Measurements from ENCODE around the gene SIX1.

The SIX1 gene

DNA sequence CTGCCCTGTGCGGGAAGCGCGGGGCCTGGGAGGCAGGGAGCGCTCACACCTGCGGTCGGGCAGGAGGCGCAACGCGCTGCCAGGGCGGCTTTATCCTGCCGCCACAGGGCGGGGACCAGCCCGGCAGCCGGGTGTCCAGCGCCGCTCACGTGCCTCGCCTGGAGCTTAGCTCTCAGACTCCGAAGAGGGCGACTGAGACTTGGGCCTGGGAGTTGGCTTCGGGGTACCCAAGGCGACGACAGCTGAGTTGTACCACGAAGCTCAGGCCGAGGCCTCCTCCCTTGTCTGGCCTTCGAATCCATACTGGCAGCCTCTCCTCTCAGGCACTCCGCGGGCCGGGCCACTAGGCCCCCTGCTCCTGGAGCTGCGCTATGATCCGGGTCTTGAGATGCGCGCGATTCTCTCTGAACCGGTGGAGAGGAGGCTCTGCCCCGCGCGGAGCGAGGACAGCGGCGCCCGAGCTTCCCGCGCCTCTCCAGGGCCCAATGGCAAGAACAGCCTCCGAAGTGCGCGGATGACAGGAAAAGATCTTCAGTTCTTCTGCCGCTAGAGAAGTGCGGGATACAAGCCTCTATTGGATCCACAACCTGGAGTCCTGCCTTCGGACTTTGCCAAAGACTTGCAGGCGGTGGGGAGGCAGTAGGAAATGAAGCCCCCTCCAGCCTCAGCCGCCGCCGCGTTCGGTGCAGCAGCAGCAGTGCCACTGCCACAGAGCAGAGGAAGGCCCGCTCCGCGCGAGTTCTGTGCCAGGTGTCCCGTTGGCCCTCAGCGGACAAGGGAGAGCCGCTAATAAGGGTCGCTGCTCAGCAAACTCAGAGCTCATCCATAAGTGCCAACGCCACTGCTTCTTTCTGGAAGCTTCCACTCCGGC lies 6.8 kb downstream of the SIX1 start:
- DNase-seq (ENCODE audit: low spot score): no peak

DNA sequence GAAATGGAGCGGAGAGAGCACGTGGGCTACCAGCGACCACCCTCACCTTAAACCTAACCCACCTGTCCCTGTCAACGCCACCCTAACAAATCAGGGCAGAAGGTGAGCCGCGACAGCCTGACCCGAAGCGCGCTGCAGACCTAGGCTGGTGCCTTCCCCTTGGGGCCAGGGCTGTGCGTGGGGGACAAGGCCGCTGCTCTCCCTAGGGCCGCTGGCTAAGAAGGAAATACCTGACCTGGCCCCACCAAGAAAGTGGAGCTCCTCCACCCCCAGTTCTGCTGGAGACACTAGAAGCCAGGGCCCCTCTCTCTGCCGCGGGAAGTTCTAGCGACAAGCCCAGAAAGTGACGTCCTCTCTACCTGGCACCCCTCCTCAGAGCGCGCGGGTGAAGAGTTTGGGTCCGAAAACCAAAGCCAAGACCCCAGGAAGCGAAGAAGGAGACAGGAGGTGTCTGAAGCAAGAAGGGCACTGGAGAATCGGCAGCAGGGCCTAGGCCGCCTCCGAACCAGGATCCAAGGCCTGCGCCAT lies 7.5 kb downstream of the SIX1 start:
- no peak for DNase-seq (ENCODE audit: low spot score)

DNA sequence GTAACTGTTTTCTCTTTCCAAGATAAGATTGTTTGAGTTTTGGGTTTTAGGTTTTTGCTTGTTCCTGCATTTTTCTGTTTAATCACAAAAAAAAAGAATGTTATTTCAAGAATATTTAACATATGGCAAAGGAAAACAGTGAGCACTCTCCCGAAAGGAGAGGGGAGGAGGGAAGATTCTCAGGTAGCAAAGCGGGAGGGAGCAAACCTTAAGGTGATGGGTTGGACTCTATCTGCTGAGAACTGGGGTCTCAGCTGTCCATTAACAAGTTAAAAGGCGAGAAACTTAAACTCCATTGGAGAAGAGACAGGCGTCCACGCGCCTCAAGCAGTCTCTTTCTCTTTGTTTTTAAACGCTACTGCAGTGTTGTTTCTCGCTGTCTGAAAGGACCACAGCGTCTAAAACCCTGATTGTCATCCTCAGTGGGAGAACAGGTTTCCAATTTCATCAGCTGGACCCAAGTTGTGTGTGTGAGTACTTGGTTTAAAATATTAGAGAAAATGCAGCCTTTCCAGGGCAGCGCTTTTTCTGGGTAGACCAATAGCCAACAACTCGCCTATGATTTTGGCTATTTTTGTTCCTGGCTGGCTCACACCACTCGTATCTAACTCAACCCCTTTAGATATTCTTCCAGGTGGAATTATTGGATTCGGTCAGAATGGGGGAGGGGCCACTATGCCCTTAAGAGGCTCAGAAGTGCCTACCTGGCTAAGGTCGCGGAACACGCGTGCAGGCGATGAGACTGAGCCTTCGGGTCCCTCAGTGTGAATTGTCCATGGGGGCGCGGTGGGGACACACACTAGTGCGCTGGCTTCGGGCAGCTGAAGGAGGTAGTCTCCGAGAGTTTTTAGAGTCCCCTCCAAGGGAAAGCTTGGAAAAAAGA lies 8.2 kb downstream of the SIX1 start:
- DNase-seq (ENCODE audit: low spot score): no peak

DNA sequence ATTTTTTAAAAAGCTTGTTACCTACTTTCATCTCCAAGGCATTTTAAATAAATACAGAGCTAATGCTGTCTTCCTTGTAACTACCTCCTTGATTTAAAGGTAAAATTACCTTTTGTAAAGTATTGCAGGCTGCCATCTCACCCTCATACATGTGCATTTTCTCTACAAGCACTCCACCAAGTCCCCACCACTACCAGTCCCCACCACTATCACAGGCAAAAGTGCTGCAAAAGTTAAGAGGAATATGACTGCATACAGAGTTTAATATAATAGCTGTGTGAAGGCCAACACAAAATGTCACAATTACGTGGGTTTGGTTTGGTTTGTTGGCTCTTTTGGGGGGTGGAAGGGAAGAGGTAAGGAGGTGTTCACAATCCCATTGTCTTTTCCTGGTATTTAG lies 9.6 kb downstream of the SIX1 start:
- no peak for DNase-seq (ENCODE audit: low spot score)

DNA sequence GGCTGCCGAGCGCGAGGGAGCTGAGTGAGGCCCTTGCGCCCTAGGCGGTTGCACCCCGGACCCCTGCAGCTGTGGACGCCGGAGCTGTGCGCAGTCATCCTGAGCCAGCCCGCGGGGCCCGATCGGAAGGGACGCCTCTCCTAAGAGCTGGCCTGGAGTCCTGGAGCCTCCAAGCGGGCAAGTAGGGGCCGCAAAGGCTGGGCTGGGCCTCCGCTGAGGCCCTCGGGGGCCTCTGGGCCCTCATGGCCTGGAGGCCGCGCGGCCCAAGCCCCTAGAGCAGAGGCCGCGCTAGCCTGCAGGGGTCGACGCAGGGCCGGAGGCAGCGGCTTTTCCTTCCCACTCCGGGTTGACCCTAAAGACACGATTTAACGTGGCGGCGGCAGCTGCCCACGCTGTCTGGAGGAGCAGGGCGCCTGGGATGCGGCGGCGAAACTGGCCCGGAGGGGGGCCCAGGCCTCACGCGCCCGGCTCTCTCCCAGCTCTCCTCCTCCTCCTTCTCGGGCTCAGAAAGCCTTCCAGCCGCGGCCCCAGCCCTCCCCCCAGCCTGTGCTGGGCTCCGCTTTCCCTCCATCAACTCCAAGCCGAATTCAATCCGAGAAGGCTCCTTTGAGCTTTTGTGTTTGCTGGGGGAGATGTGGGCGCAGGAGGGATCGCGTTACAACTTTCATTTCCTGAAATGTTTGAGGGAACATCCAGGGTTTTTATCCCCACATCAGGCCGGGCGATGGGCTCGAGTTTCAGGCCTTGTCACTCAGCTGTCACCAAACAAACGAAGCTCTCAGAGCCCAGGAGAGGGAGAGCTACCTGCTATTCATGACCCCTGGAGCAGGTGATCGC lies 11.6 kb downstream of the SIX1 start:
- no peak for DNase-seq (ENCODE audit: low spot score)

DNA sequence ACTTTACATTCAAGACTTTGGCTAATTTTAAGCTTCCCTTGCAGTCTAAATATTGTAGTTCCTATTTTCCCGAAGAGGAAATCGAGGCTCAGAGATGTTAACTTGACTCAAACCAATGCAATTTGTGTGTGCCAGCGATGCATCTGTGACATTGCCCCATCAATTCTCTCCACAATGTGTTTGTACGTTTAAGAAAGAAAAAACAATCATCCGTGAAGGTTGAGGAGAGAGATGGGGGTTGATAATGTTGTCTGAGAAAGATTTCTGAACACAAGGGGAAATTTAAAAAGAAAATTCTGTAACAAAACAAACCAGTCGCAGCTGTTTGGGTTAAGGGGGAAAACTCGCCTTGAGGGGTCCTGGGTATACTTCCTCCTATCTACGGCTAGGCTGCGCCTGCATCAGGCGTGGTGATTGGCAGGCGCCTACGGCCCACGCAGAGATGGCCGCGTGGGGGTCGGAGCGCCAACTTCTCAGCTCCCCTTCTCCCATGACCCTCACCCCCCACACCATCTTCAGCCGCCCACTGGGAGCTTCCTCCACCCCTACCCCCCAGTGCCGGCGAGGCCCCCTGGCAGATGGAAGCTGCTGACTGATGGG lies 12.3 kb downstream of the SIX1 start:
- no peak for DNase-seq (ENCODE audit: low spot score)

DNA sequence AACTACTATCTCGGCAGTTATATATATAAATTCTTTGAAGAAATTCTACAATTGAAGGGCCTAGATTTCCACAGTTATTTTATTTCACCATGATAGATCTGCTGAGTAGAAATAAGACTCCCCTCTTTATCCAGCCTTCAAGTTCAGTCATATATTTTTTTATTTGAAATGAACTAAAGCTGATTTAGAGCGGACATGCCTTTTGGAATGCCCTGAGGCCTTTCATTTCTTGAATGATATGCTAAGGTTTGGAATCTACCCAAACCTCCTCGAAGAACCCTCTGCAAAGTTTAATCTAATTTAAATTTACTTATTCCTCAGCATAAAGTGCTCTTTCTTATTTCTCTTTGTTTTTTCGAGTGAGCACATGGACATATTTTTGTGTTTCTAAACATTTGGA lies 15.1 kb downstream of the SIX1 start:
- no peak for DNase-seq (ENCODE audit: low spot score)

DNA sequence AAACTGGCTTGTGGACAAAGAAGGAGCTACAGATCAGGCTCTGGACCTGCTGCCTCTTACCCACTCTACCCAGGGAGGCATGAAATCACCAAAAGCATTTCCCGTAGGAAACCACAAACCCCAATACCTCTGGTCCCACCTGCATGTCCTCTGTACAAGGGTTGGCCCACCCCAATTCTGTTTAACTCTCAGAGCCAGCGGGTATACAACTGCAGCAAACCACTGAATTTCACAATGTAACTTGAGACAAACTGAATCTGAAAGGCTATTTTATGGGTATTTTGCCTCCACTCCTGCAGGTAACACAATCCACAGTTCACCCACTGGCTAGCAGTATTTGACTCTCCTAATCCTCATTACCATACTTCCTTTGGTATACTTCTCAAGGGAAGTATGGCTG lies 16.5 kb downstream of the SIX1 start:
- no peak for DNase-seq (ENCODE audit: low spot score)

DNA sequence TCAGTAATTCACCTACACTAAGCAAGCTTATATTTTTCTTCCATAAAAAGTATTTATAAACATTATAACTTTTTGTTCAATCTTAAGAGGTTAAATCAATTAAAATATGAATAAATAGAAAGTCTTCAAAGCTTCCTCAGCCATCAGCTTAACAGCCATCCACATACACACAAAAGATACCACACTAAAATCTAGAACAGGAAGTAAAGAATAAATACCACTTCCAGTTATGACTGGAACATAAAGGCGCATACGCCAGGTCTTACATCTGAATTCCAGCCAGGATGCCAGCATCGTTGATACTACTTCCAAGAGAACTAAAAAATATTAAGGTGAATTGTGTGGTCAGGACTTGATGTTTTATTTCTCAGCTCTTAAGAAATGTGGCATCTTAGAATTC lies 17.0 kb downstream of the SIX1 start:
- DNase-seq (ENCODE audit: low spot score): no peak

DNA sequence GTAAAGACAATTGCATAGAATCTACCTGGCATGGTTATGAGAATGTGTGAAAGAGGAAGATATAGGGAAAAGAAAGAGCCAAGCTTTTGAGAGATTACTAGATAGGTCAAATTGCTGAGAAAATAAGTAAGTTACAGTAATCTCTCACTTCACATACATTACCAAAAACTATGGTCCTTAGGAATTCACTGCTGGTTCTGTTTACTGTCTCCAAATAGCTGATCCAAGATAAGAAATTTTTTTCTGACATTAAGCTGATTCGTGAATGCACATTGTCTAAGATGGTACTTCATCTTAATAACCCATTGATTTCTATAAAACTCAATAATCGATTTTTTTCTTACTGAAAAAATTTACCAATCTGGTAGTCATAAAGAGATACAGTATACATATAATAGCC lies 17.4 kb downstream of the SIX1 start:
- no peak for DNase-seq (ENCODE audit: low spot score)

DNA sequence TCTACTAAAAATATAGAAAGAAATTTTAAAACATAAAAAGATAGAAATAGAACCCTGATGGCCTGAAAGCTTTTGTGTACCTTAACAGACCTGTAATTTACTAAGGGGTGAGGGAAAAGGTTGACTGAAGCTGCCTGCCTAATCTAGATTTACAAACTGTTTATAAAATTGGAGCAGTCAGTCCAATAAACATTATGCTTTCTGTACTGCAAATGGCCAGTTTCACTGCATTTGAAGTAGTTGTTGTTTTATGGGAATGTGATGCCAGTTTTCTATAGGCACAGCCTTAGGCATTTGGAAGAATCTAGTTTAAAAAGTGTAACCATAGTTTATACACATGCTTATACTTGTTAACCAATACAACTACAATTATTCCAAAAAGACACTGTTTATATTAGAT lies 19.1 kb downstream of the SIX1 start:
- no peak for DNase-seq (ENCODE audit: low spot score)

DNA sequence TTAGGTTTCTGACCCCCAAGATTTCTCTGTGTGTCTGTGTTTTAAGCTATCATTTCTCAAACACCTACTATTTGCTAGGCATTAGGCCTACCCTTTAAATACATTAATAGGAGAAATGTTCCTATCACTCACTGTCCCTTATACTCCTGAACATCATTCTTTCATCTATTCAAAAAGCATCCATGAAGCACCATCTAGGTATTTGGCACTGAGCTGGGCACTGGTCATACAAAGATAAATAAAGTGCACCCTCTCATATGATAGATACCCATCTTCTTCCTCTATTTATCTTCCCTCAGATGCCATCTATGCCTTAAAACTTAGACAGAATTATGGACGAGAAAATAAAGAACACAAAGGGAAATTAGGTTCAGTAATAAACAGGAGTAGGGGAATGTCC lies 20.4 kb downstream of the SIX1 start:
- no peak for DNase-seq (ENCODE audit: low spot score)

DNA sequence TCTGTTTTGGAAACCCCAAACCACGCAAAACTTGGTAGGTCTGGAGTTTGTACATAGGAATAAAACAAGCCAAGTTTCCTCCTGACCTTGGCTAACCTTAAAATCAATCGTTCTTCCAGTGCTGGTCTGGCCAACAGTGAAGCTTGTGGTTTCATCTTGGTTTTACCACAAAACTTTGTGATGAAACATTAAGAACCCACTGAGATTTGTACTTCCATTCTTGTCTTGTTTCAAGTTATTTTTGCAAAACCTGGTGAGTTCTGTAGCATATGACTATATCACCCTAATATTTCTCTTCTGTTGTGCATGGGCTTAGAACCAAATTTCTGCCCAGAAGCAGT lies 26.4 kb downstream of the SIX1 start:
- DNase-seq (ENCODE audit: low spot score): no peak

DNA sequence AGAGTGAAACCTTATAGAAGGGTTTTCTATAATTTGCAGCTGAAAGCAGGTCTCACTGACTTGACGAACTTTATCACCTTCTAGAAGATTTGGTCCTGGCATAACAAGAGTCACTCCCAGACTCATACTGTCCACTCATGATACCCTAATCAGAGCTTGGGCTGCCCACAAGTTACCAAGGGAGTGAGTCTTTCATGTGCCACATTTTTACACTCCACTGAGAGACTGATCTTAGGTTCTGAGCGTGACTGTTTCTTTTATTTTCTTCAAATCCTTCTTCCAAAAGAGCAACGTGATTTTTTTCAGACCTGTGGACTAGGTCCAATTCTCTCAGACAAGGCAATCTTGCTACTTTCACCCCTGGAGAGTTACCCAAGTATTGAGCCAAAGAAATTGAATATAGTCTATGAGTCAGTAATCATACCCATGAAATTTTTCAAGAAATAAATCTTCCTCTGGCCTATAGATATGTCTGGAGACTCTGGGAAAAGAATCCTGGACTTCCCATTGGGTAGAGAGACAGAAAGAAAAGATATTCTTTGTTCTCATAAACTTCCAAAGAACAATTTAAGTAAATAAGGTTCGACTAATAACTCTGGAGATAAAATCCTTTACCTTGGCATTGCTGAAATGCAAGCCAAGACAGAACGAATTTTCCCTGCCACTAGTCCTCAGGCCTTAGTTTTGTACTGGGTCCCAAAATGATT lies 26.9 kb downstream of the SIX1 start:
- DNase-seq (ENCODE audit: low spot score): no peak

DNA sequence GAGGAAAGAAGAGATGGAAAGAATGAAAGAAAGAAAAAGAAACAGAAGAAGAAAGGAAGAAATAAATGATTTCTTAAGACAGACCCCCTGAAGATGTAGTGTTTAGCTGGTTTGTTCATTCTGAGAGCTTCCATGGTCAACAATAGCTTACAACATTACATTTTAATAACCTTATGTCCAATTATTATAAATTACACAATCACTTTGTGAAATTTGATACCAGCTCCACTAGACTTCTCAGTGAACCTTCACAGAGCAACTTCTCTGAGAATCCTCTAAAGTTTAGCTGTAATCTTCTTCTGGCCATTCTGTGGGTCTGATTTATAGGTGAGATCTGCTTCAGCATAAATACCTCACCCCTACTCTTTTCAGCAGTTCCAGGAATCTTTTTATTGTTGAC lies 27.9 kb downstream of the SIX1 start:
- DNase-seq (ENCODE audit: low spot score): no peak

DNA sequence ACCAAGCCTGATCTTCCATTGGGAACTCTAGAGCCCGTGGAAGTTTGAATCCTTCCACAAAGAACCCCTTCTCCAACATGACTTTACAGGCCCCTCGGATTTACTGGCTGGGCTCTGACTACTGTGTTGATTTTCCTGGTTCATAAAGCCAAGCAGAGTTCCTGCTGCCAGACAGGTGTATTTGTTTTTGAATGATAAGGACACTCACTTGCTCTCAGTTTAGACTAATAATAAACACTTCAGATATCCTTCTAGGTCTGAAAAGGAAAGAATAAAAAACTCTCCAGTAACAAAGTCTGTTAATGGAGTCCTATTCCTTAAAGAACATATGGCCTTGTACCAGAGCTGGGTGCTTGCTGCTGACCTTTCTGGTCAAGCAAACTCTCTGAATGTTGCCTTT lies 31.0 kb downstream of the SIX1 start:
- no peak for DNase-seq (ENCODE audit: low spot score)

DNA sequence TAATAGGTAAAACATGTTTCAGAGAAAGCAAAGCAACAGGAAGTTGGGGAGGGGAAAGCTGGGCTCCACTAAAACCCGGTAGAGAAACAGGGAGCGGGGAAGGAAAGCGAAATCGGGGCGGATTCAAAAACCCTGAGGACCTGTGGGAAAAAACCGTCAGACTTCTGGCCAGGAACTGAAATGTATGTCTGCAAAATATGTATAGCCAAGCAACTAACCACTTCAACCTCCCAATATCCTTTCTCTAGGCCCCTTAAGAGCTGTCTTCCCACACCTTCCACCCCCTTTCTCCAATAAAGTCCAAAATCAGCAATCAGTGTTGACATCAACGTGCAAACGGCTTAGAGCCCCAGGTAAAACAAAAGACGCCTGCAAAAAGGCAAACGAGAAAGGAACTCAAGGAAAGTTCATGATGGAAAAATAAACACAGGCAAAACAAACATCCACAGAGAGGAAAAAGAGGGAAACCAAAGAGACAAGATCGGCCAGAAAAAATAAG lies 32.8 kb downstream of the SIX1 start:
- DNase-seq (ENCODE audit: low spot score): no peak

DNA sequence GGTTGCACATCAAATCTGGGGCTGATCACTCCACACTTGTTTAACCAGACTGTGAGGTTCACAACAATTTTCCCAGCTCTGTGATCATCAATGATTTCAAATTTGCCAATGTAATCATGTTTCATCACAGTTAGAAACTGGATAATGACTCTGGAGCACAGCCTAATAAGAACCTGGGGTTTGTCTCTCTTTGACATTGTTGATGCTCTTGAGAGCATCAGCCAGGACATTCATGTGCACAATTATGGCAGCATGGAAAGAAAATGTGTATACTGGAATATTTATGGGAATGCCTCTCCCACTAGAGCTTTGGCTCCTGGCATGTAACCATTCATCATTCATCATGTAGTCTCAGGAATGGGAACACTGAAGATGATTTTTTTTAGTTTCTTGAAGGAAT lies 47.0 kb downstream of the SIX1 start:
- no peak for DNase-seq (ENCODE audit: low spot score)

DNA sequence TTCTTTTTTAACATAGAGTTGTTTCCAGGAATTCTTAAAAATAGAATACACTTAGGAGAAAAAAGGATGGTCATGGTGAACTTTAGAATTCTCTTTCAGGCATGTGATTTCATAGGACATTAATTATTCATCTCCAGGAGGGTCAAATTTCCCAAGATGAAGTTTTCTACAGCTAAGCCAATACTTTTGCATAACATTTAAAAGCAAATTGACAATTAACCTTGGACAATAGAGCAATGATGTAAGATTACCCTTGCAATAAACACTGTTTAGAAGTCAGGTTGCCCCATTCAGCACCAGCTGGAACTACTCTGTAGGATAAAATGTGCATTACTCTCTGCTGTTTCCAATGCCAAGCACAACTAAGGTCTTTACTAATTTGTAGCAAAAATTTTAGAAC lies 49.5 kb downstream of the SIX1 start:
- DNase-seq (ENCODE audit: low spot score): no peak

DNA sequence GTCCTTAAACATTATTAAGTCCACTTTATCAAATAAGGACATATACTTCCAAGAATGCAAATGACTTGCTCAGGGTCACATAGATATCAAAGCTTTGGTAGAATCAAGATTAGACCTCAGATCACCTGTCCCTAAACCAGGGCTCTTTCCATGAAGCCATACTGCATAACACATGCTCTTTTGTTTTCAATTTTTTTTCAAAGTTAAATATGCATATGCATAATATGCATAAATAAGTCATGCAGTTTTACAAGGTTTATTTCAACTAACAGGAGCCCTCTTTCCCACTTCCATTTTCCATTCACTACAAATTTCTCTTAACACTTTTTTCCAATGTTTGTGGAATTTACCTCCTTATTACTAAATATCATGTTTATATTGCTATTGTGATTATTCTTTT lies 53.1 kb downstream of the SIX1 start:
- no peak for DNase-seq (ENCODE audit: low spot score)

DNA sequence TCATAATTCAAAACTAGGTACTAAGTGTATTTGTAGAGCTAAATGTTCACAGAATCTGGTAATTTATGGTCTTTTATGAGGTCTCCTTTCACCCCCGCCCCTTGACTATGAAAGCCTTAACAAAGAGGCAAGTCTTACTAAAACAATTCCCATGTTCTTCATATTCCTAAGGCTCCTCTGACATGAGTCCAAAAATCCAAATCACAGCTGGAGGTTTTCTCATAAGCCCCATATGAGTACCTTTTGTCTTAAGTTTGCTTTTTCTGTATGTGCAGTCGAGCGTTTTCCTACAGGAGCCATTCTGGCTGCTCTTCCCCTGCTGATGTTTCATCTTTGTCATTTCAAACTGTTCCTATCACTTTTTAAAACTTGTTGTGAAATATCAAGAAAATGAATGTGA lies 55.2 kb downstream of the SIX1 start:
- DNase-seq (ENCODE audit: low spot score): no peak

Data from AG08396 (cell line).